Hepatocyte (in vitro differentiated cells): Measurements from ENCODE around the gene TPSB2.

ENCODE experiments used
- EZH2 ChIP-seq: fragments of 200-600 bp; sonication (generic); IDR thresholded peaks from 2 replicates; pipeline ENCODE4 v1.6.1; 2016; ENCODE audit warnings: antibody characterized with exemption, mild to moderate bottlenecking, borderline replicate concordance
- EZH2phosphoT487 ChIP-seq: fragments of 200-600 bp; sonication (generic); IDR thresholded peaks from one replicate; pipeline ENCODE4 v1.6.1; 2018; ENCODE audit warnings: antibody characterized with exemption, mild to moderate bottlenecking, low read depth, moderate library complexity; ENCODE audit not compliant: unreplicated experiment, severe bottlenecking
- TF ChIP-seq, protein P1 (sequence below): fragments of 200-600 bp; sonication (generic); IDR thresholded peaks from 2 replicates; pipeline ENCODE4 v1.5.1; 2016; ENCODE audit warnings: antibody characterized with exemption, mild to moderate bottlenecking; ENCODE audit not compliant: poor library complexity

DNA sequence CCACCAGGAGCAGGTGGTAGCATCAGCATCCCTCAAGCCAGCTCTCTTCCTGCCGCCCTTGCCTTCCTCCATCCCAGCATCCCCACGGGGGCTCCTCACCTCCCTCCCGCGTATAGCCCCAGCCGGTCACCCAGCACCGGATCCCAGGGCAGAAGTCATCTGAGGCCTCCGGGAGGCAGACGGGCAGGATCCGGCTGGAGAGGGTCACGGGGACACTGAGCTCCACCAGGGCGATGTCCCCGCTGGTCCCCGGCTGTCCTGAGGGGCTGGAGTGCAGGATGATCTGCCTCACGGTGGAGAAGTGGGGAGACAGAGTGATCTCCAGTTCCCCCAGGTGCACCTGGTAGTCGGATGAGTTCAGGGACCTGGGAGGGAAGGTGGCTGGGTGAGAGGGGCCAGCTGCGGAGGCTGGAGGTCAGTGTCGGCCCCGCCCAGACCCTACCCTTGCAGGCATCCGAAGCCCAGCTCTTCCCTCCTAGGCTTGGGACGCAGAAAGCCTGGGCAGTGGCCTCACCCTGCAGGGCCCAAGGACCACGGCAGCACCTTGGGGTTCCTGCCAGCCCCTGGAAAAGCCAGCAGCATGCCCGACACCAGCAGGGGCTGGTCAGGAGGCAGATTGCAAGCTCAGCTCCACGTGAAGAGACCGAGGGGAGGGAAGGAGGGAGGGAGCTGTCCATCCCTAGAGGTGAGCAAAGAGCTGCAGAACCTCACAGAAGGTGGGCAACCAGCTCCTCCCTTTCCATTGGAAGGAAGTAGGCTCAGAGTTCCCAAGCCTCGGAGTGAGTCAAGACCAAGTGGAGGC lies 7.2 kb downstream of the TPSB2 start:
- no peak for TF ChIP-seq EZH2phosphoT487
- TF ChIP-seq, protein P1, sequence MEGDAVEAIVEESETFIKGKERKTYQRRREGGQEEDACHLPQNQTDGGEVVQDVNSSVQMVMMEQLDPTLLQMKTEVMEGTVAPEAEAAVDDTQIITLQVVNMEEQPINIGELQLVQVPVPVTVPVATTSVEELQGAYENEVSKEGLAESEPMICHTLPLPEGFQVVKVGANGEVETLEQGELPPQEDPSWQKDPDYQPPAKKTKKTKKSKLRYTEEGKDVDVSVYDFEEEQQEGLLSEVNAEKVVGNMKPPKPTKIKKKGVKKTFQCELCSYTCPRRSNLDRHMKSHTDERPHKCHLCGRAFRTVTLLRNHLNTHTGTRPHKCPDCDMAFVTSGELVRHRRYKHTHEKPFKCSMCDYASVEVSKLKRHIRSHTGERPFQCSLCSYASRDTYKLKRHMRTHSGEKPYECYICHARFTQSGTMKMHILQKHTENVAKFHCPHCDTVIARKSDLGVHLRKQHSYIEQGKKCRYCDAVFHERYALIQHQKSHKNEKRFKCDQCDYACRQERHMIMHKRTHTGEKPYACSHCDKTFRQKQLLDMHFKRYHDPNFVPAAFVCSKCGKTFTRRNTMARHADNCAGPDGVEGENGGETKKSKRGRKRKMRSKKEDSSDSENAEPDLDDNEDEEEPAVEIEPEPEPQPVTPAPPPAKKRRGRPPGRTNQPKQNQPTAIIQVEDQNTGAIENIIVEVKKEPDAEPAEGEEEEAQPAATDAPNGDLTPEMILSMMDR = no peak
- no peak for TF ChIP-seq EZH2
